ENCODE results near the gene UIMC1. TPM values are rescaled to one million over a fixed set of nuclear protein-coding genes. Genes with fewer than 3 reads are reported as not detected.
"Not testable (repeated sequence)": the region's sequence is repeated elsewhere in the genome, so short reads cannot be mapped to it uniquely, and the experiment has no call there.

The UIMC1 gene
- total RNA-seq, result 15.3 TPM

GRCh38 chr5:177006265-177006972 is at the start of gene UIMC1:
TSS of gene UIMC1 (minus strand) at chr5:177006779. CDS start at chr5:176982615, 24,164 bp downstream.
- DNase-seq (ENCODE audit: low read depth in 2 of 3, low spot score in 2 of 3), result peak; percentile 83 to 94 (median 92)

- DNase-seq (ENCODE audit: low read depth in 2 of 3, low spot score in 2 of 3), result no peak
These were observed 42.7 kb upstream of the UIMC1 start for GRCh38 chr5:177049285-177049684.

GRCh38 chr5:177048531-177048930 is 42.0 kb upstream of the UIMC1 start:
- DNase-seq (ENCODE audit: low read depth in 2 of 3, low spot score in 2 of 3), result not testable (repeated sequence)

- DNase-seq (ENCODE audit: low read depth in 2 of 3, low spot score in 2 of 3), result no peak
These were observed 39.1 kb upstream of the UIMC1 start for GRCh38 chr5:177045631-177046030.

GRCh38 chr5:177044641-177045040 is 38.1 kb upstream of the UIMC1 start:
- no peak for DNase-seq (ENCODE audit: low read depth in 2 of 3, low spot score in 2 of 3)

- no peak for DNase-seq (ENCODE audit: low read depth in 2 of 3, low spot score in 2 of 3)
These were observed 37.4 kb upstream of the UIMC1 start for GRCh38 chr5:177043958-177044357.

GRCh38 chr5:177043114-177043513 is 36.5 kb upstream of the UIMC1 start:
- no peak for DNase-seq (ENCODE audit: low read depth in 2 of 3, low spot score in 2 of 3)

- no peak for DNase-seq (ENCODE audit: low read depth in 2 of 3, low spot score in 2 of 3)
These were observed 35.4 kb upstream of the UIMC1 start for GRCh38 chr5:177041936-177042335.

- no peak for DNase-seq (ENCODE audit: low read depth in 2 of 3, low spot score in 2 of 3)
These were observed 34.3 kb upstream of the UIMC1 start for GRCh38 chr5:177040814-177041420.

GRCh38 chr5:177036921-177037320 is 30.3 kb upstream of the UIMC1 start:
- no peak for DNase-seq (ENCODE audit: low read depth in 2 of 3, low spot score in 2 of 3)

GRCh38 chr5:177036443-177036842 is 29.9 kb upstream of the UIMC1 start:
- DNase-seq (ENCODE audit: low read depth in 2 of 3, low spot score in 2 of 3), result no peak

- no peak for DNase-seq (ENCODE audit: low read depth in 2 of 3, low spot score in 2 of 3)
These were observed 29.4 kb upstream of the UIMC1 start for GRCh38 chr5:177035976-177036375.

- DNase-seq (ENCODE audit: low read depth in 2 of 3, low spot score in 2 of 3), result no peak
These were observed 22.9 kb upstream of the UIMC1 start for GRCh38 chr5:177029498-177029897.

- DNase-seq (ENCODE audit: low read depth in 2 of 3, low spot score in 2 of 3), result no peak
These were observed 21.1 kb upstream of the UIMC1 start for GRCh38 chr5:177027665-177028064.

GRCh38 chr5:177025101-177025601 is 18.6 kb upstream of the UIMC1 start:
- DNase-seq (ENCODE audit: low read depth in 2 of 3, low spot score in 2 of 3), result peak in 1 of 3 donors; percentile 3

- DNase-seq (ENCODE audit: low read depth in 2 of 3, low spot score in 2 of 3), result no peak
These were observed 18.0 kb upstream of the UIMC1 start for GRCh38 chr5:177024559-177024958.

GRCh38 chr5:177023303-177023664 is 16.7 kb upstream of the UIMC1 start:
- DNase-seq (ENCODE audit: low read depth in 2 of 3, low spot score in 2 of 3), result peak in 1 of 3 donors; percentile 19

- DNase-seq (ENCODE audit: low read depth in 2 of 3, low spot score in 2 of 3), result peak; percentile 92 to 97 (median 96)
These were observed 16.1 kb upstream of the UIMC1 start, which contains the start of gene ZNF346 for GRCh38 chr5:177022386-177023302. TSS of gene ZNF346 (plus strand) at chr5:177022696. CDS start at chr5:177022739, 43 bp downstream.

- no peak for DNase-seq (ENCODE audit: low read depth in 2 of 3, low spot score in 2 of 3)
These were observed 13.5 kb upstream of the UIMC1 start for GRCh38 chr5:177020033-177020432.

- no peak for DNase-seq (ENCODE audit: low read depth in 2 of 3, low spot score in 2 of 3)
These were observed 11.8 kb upstream of the UIMC1 start for GRCh38 chr5:177018341-177018740.

GRCh38 chr5:177015156-177015555 is 8.6 kb upstream of the UIMC1 start:
- DNase-seq (ENCODE audit: low read depth in 2 of 3, low spot score in 2 of 3), result no peak

Measured in hematopoietic multipotent progenitor cell (in vitro differentiated cells).